SK-N-SH treated with all-trans-retinoic acid at 6 μM for 48 hours (cell line): Measurements from ENCODE around the gene CYLD.

Source experiments
- ATAC-seq: fragments of 200-7000 bp; cut with Tn5 transposase; 3 replicates; pipeline ENCODE4 v1.9.1; 2020; ENCODE audit warnings: mild to moderate bottlenecking, moderate library complexity
- ARNTL ChIP-seq: fragments of 450-650 bp; formaldehyde crosslinking; IDR thresholded peaks from 2 replicates; pipeline ENCODE4 v1.5.0; 2020; ENCODE audit warnings: low read depth, mild to moderate bottlenecking, moderate library complexity, borderline replicate concordance
- BACH2 ChIP-seq: fragments of 250-450 bp; sonication (Bioruptor Pico); IDR thresholded peaks from 2 replicates; pipeline ENCODE4 v1.9.0; 2021; ENCODE audit warnings: mild to moderate bottlenecking, borderline replicate concordance
- CREB5 ChIP-seq: fragments of 250-450 bp; sonication (Bioruptor Pico); IDR thresholded peaks from 2 replicates; pipeline ENCODE4 v1.5.1; 2020; ENCODE audit warnings: low read depth, mild to moderate bottlenecking, moderate library complexity
- CSRNP3 ChIP-seq: fragments of 250-450 bp; sonication (Bioruptor Pico); IDR thresholded peaks from 2 replicates; pipeline ENCODE4 v1.5.1; 2021; ENCODE audit warnings: mild to moderate bottlenecking, moderate library complexity
- ESRRG ChIP-seq: fragments of 250-450 bp; sonication (Bioruptor Pico); IDR thresholded peaks from 2 replicates; pipeline ENCODE4 v1.6.1; 2021; ENCODE audit warnings: mild to moderate bottlenecking
- GLIS3 ChIP-seq: fragments of 250-450 bp; sonication (Bioruptor Pico); IDR thresholded peaks from 2 replicates; pipeline ENCODE4 v1.5.0; 2020; ENCODE audit warnings: mild to moderate bottlenecking, moderate library complexity
- ISL1 ChIP-seq: fragments of 250-450 bp; sonication (Bioruptor Pico); IDR thresholded peaks from 2 replicates; pipeline ENCODE4 v2.1.2; 2022; ENCODE audit warnings: mild to moderate bottlenecking, moderate library complexity
- OSR1 ChIP-seq: fragments of 250-450 bp; sonication (Bioruptor Pico); IDR thresholded peaks from 2 replicates; pipeline ENCODE4 v1.8.0; 2022; ENCODE audit warnings: moderate library complexity, mild to moderate bottlenecking, inconsistent platforms
- PATZ1 ChIP-seq: fragments of 250-450 bp; sonication (Bioruptor Pico); IDR thresholded peaks from 2 replicates; pipeline ENCODE4 v1.8.0; 2020; ENCODE audit warnings: mild to moderate bottlenecking, moderate library complexity, borderline replicate concordance
- POU6F1 ChIP-seq: fragments of 250-450 bp; sonication (Bioruptor Pico); IDR thresholded peaks from 2 replicates; pipeline ENCODE4 v1.8.0; 2021; ENCODE audit warnings: low read depth, mild to moderate bottlenecking, moderate library complexity, borderline replicate concordance
- SNAI2 ChIP-seq: fragments of 250-450 bp; sonication (Bioruptor Pico); IDR thresholded peaks from 2 replicates; pipeline ENCODE4 v1.5.0; 2020; ENCODE audit warnings: mild to moderate bottlenecking, moderate library complexity
- TOX ChIP-seq: fragments of 250-450 bp; sonication (Bioruptor Pico); IDR thresholded peaks from 2 replicates; pipeline ENCODE4 v1.8.0; 2021; ENCODE audit warnings: mild to moderate bottlenecking, moderate library complexity, borderline replicate concordance
- ZFP30 ChIP-seq: fragments of 450-650 bp; formaldehyde crosslinking; IDR thresholded peaks from 2 replicates; pipeline ENCODE4 v1.5.0; 2022; ENCODE audit warnings: mild to moderate bottlenecking, moderate library complexity
- ZNF565 ChIP-seq: fragments of 450-650 bp; formaldehyde crosslinking; conservative IDR thresholded peaks from 2 replicates; pipeline ENCODE4 v1.5.0; 2020; ENCODE audit warnings: low read depth, mild to moderate bottlenecking, moderate library complexity
- ZNF70 ChIP-seq: fragments of 450-650 bp; formaldehyde crosslinking; IDR thresholded peaks from 2 replicates; pipeline ENCODE4 v1.5.0; 2020; ENCODE audit warnings: mild to moderate bottlenecking, moderate library complexity
- ZNF8 ChIP-seq: fragments of 450-650 bp; formaldehyde crosslinking; IDR thresholded peaks from 2 replicates; pipeline ENCODE4 v1.5.0; 2020; ENCODE audit warnings: mild to moderate bottlenecking, moderate library complexity

CYLD gene

GRCh38 chr16:50694206-50694605, 47.7 kb upstream of the CYLD start (continued):
- no peak for TF ChIP-seq SNAI2 (CRISPR knock-in tag)
- no peak for TF ChIP-seq CREB5

- ATAC-seq, result no peak
- no peak for TF ChIP-seq ZNF70 (CRISPR knock-in tag)
- no peak for TF ChIP-seq ZFP30 (CRISPR knock-in tag)
- TF ChIP-seq TOX (CRISPR knock-in tag), result no peak
- TF ChIP-seq BACH2, result no peak
- TF ChIP-seq ARNTL (CRISPR knock-in tag), result no peak
- no peak for TF ChIP-seq GLIS3
- no peak for TF ChIP-seq ESRRG (CRISPR knock-in tag)
- TF ChIP-seq ZNF8 (CRISPR knock-in tag), result no peak
- no peak for TF ChIP-seq POU6F1 (CRISPR knock-in tag)
- TF ChIP-seq SNAI2 (CRISPR knock-in tag), result no peak
- TF ChIP-seq ISL1 (CRISPR knock-in tag), result no peak
- no peak for TF ChIP-seq OSR1 (CRISPR knock-in tag)
- TF ChIP-seq ZNF565, result no peak
- TF ChIP-seq PATZ1, result no peak
Observed at GRCh38 chr16:50695017-50696000, 46.6 kb upstream of the CYLD start.

GRCh38 chr16:50696126-50696525, 45.8 kb upstream of the CYLD start:
- no peak for ATAC-seq

More at GRCh38 chr16:50696126-50696525, 45.8 kb upstream of the CYLD start:
- no peak for TF ChIP-seq ZNF8 (CRISPR knock-in tag)
- TF ChIP-seq ISL1 (CRISPR knock-in tag), result no peak
- no peak for TF ChIP-seq ARNTL (CRISPR knock-in tag)
- TF ChIP-seq POU6F1 (CRISPR knock-in tag), result no peak
- no peak for TF ChIP-seq CSRNP3 (CRISPR knock-in tag)
- no peak for TF ChIP-seq CREB5
